ENCODE measurements around the gene VTI1A. TPM values are rescaled to one million over a fixed set of nuclear protein-coding genes. Genes with fewer than 3 reads are reported as not detected.
A peak's percentile ranks its signal among the peaks of the same experiment; 100 is the strongest.

Gene VTI1A
- total and polyA plus RNA-seq, 2 of the 13 experiments (the other 11 are each of a cell fraction or from before 2014, with no cell fraction given): 11.7 to 32.7 TPM

GRCh38 chr10:112744181-112745096, 297.4 kb downstream of the VTI1A start:
- no peak for ATAC-seq
- H4K20me1 ChIP-seq (ENCODE audit: insufficient read depth, low read length): no peaks in the 10 kb centered on the region
- no peaks in the 10 kb centered on the region for H3K79me2 ChIP-seq (ENCODE audit: insufficient read depth, low read length)
- intact Hi-C loops (cut with micrococcal nuclease; ENCODE audit: unreplicated experiment): loop anchor here (5.0 kb wide), 1 partner anchor 208 kb away; the partner anchor contains the start of gene TCF7L2
- no TSS peak for BruUV-seq (replicated peaks)
- no peaks in the 10 kb centered on the region for H3K36me3 ChIP-seq (replicated peaks in 1 of 2; ENCODE audit: control insufficient read depth in 1 of 2, insufficient read depth in 2 of 2, low read length in 2 of 2)
- 90% methylated on average over 12 of the region's 12 CpGs for WGBS (ENCODE audit: low lambda C conversion rate)
- peaks cover 77% of the 10 kb centered on the region for H3K4me1 ChIP-seq (ENCODE audit: insufficient read depth, low read length)
- POLR2A ChIA-PET: interaction anchor here (1.2 to 2.1 kb wide), 5 partner anchors 8 to 154 kb away, joined by 3 to 6 read pairs (median 5); no protein-coding TSS in a partner anchor
- no peak for DNase-seq (ENCODE audit: low spot score)
- 0 out of 2 replicates have a peak overlapping the region, but pooled peaks have one; percentile 3 for H3K4me2 ChIP-seq (ENCODE audit: low read depth, low read length)
- FAIRE-seq: no peak
- H2AFZ ChIP-seq (ENCODE audit: low read length): no peak overlapping the region
- H3K4me3 ChIP-seq (replicated peaks in 1 of 3; ENCODE audit: insufficient read depth in 1 of 3, low read depth in 2 of 3, low read length in 3 of 3): no peak overlapping the region
- no peaks in the 10 kb centered on the region for H3K27me3 ChIP-seq (ENCODE audit: control insufficient read depth in 1 of 2, insufficient read depth in 2 of 2, low read length in 2 of 2)
- peak overlapping the region; percentile 92 for H3K27ac ChIP-seq (ENCODE audit: extremely low read length, insufficient read depth, low read length)
- no peaks in the 10 kb centered on the region for H3K9me3 ChIP-seq (ENCODE audit: low read length)
- H3K9ac ChIP-seq (ENCODE audit: insufficient read depth, low read depth, low read length): peak overlapping the region; percentile 21
- CTCF ChIA-PET (ENCODE audit: low intra/inter-chr PET ratio, low total read pairs): no interaction called here
- in situ Hi-C loops (cut with HindIII; ENCODE audit: extremely low pct_ligation_motif_present, low pct_unique_long_range_greater_than_20kb): no loop called here
- TF ChIP-seq HIC2 (CRISPR knock-in tag; IDR thresholded peaks at IDR 0.05; ENCODE audit: low read depth) (no peak), TBX2 (CRISPR knock-in tag; IDR thresholded peaks at IDR 0.05; ENCODE audit: borderline replicate concordance) (0 out of 2 replicates have a peak, but pooled peaks have one; percentile 22), ZNF687 (CRISPR knock-in tag; IDR thresholded peaks at IDR 0.05) (peak; percentile 58), FOSL2 (CRISPR knock-in tag; IDR thresholded peaks at IDR 0.05) (0 out of 2 replicates have a peak, but pooled peaks have one; percentile 8), NCOA5 (CRISPR knock-in tag; IDR thresholded peaks at IDR 0.05) (no peak), ZBTB38 (CRISPR knock-in tag; IDR thresholded peaks at IDR 0.05) (peak; percentile 99), MYPOP (CRISPR knock-in tag; IDR thresholded peaks at IDR 0.05) (no peak), ELF3 (CRISPR knock-in tag; IDR thresholded peaks at IDR 0.05) (no peak), ZNF589 (CRISPR knock-in tag; conservative IDR thresholded peaks at IDR 0.05) (no peak), KDM6A (CRISPR knock-in tag; IDR thresholded peaks at IDR 0.05; ENCODE audit: low read depth) (no peak), ZNF768 (CRISPR knock-in tag; IDR thresholded peaks at IDR 0.05) (no peak), FOSL1 (CRISPR knock-in tag; IDR thresholded peaks at IDR 0.05; ENCODE audit: borderline replicate concordance) (no peak), SIN3A (IDR thresholded peaks at IDR 0.05; ENCODE audit: borderline replicate concordance, low read depth, low read length) (no peak), THYN1 (CRISPR knock-in tag; IDR thresholded peaks at IDR 0.05; ENCODE audit: borderline replicate concordance, low read depth) (no peak), MEIS2 (CRISPR knock-in tag; IDR thresholded peaks at IDR 0.05) (no peak)

Data from HepG2 (cell line).